ENCODE measurements around the gene PLEKHA4. TPM values are rescaled to one million over a fixed set of nuclear protein-coding genes. Genes with fewer than 3 reads are reported as not detected.

Gene PLEKHA4
- total RNA-seq, 2 donors from 2014 or later = 6.6 to 7.0 TPM

DNA sequence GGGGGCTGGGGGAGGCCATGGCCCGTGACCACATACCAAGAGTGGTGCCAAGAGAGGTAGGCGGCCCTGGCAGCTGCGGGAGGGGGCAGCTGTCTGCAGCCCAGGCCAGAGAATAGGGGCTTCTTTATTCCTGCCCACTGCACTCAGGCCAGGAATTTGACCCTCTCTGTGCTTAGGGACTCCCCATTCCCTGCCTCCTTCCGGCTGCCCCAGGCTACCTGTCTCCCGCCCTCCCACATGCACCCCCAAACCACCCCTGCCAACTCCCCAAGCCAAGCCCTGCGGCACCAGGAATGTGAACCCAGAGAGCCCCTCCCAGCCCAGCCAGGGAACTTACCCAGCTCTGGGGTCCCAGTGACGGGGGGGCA is 687 bp downstream of the PLEKHA4 start:
- TF ChIP-seq, protein P1, sequence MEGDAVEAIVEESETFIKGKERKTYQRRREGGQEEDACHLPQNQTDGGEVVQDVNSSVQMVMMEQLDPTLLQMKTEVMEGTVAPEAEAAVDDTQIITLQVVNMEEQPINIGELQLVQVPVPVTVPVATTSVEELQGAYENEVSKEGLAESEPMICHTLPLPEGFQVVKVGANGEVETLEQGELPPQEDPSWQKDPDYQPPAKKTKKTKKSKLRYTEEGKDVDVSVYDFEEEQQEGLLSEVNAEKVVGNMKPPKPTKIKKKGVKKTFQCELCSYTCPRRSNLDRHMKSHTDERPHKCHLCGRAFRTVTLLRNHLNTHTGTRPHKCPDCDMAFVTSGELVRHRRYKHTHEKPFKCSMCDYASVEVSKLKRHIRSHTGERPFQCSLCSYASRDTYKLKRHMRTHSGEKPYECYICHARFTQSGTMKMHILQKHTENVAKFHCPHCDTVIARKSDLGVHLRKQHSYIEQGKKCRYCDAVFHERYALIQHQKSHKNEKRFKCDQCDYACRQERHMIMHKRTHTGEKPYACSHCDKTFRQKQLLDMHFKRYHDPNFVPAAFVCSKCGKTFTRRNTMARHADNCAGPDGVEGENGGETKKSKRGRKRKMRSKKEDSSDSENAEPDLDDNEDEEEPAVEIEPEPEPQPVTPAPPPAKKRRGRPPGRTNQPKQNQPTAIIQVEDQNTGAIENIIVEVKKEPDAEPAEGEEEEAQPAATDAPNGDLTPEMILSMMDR (conservative IDR thresholded peaks at IDR 0.05) = no peak
- H3K4me3 Mint-ChIP-seq = no peak overlapping the region
- no peaks in the 10 kb centered on the region for H3K36me3 ChIP-seq (ENCODE audit: control insufficient read depth, insufficient read depth, low read length)
- no peaks in the 10 kb centered on the region for H3K27me3 Mint-ChIP-seq (ENCODE audit: insufficient read depth)
- no peak overlapping the region for H3K9ac ChIP-seq (ENCODE audit: extremely low read depth, low read length, poor library complexity, severe bottlenecking)
- no peaks in the 10 kb centered on the region for H3K27me3 ChIP-seq (ENCODE audit: control insufficient read depth, insufficient read depth, low read length, poor library complexity, severe bottlenecking)
- H3K27ac Mint-ChIP-seq = no peak overlapping the region
- H3K36me3 Mint-ChIP-seq (ENCODE audit: low read depth) = no peaks in the 10 kb centered on the region
- no peak overlapping the region for H3K4me3 ChIP-seq (ENCODE audit: low read length)
- 78 to 86% methylated on average over 4 to 7 of the region's 7 CpGs for WGBS, 2 experiments (ENCODE audit: insufficient coverage in 1 of 2, insufficient read length in 1 of 2)
- no peaks in the 10 kb centered on the region for H3K9me3 Mint-ChIP-seq
- no peak for DNase-seq
- peak overlapping the region; percentile 75 for H3K27ac ChIP-seq (ENCODE audit: low read depth, low read length)
- no peaks in the 10 kb centered on the region for H3K9me3 ChIP-seq (ENCODE audit: control insufficient read depth, low read length)
- H3K4me1 ChIP-seq (ENCODE audit: control insufficient read depth, insufficient read depth, low read length) = no peaks in the 10 kb centered on the region
- H3K4me1 Mint-ChIP-seq = peaks cover 16% of the 10 kb centered on the region

DNA sequence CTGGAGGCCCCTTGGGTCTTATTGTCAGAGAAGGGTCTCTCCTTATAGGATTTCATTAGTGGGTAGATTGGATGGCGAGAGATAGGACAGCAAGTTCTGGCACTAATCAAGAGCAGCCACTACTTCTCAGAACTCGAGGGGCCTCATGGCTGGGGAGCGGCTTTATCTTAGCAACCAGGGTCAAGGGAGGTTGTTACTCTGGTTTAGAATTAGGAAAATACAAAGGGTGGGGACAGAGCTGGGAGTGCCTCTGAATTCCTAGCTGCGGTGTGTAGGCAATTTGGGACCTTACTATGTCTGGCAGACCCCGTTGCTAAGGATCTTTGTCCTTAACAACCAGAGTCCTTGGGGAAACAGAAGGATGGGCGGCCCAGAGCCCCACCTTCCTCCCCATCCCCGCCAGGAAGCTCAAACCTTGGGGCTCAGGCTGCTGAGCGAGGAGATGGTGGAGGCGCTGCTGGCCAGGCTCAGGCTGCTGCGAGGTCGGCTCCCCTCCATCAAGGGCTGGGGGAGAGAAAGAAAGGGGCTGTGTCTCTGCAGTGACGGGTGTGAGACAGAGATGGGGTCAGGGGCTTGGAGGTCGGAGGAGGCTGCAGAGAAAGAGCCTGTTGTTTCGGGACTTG is 1.2 kb downstream of the PLEKHA4 start:
- H3K4me3 ChIP-seq (ENCODE audit: low read length) = no peak overlapping the region
- H3K27me3 ChIP-seq (ENCODE audit: control insufficient read depth, insufficient read depth, low read length, poor library complexity, severe bottlenecking) = no peaks in the 10 kb centered on the region
- Mint-ChIP-seq H3K36me3 (ENCODE audit: low read depth) (no peaks in the 10 kb centered on the region), H3K4me3 (no peak overlapping the region), H3K27ac (no peak overlapping the region), H3K27me3 (ENCODE audit: insufficient read depth) (no peaks in the 10 kb centered on the region), H3K4me1 (peaks cover 16% of the 10 kb centered on the region), H3K9me3 (no peaks in the 10 kb centered on the region)
- H3K9me3 ChIP-seq (ENCODE audit: control insufficient read depth, low read length) = no peaks in the 10 kb centered on the region
- TF ChIP-seq, protein P1 (conservative IDR thresholded peaks at IDR 0.05) = no peak
- no peak for DNase-seq
- no peaks in the 10 kb centered on the region for H3K4me1 ChIP-seq (ENCODE audit: control insufficient read depth, insufficient read depth, low read length)
- no peaks in the 10 kb centered on the region for H3K36me3 ChIP-seq (ENCODE audit: control insufficient read depth, insufficient read depth, low read length)
- H3K9ac ChIP-seq (ENCODE audit: extremely low read depth, low read length, poor library complexity, severe bottlenecking) = no peak overlapping the region
- H3K27ac ChIP-seq (ENCODE audit: low read depth, low read length) = peak overlapping the region; percentile 73
- WGBS, 2 experiments (ENCODE audit: insufficient coverage in 1 of 2, insufficient read length in 1 of 2) = 91 to 93% methylated on average over 11 to 14 of the region's 14 CpGs

DNA sequence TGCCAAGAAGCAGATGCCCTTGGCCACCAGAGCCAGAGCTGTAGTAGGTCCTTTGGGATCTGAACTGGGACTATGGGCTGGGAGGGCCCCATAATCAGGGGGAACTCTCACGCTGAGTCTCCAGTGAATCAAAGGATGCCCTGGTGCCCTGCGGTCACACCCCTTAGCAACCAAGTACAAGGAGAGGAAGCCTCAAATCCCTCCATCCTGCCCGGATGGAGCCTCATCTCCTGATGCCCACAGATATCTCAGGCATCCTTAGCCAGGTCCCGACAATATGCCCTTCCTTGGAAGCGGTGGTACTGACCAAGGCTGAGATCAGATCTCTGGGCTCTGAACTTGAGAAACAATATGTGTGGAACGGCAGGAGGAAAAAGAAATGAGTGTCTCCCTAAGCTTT is 1.7 kb downstream of the PLEKHA4 start:
- no peak overlapping the region for H3K27ac Mint-ChIP-seq
- H3K4me3 ChIP-seq (ENCODE audit: low read length) = no peak overlapping the region

More for the DNA sequence above, 1.7 kb downstream of the PLEKHA4 start:
- Mint-ChIP-seq H3K4me1 (peaks cover 16% of the 10 kb centered on the region), H3K27me3 (ENCODE audit: insufficient read depth) (no peaks in the 10 kb centered on the region), H3K36me3 (ENCODE audit: low read depth) (no peaks in the 10 kb centered on the region), H3K4me3 (no peak overlapping the region), H3K9me3 (no peaks in the 10 kb centered on the region)
- H3K27me3 ChIP-seq (ENCODE audit: control insufficient read depth, insufficient read depth, low read length, poor library complexity, severe bottlenecking) = no peaks in the 10 kb centered on the region
- 85 to 93% methylated on average over 2 to 6 of the region's 6 CpGs for WGBS, 2 experiments (ENCODE audit: insufficient coverage in 1 of 2, insufficient read length in 1 of 2)
- H3K27ac ChIP-seq (ENCODE audit: low read depth, low read length) = peak overlapping the region; percentile 73
- TF ChIP-seq, protein P1 (conservative IDR thresholded peaks at IDR 0.05) = no peak
- H3K36me3 ChIP-seq (ENCODE audit: control insufficient read depth, insufficient read depth, low read length) = no peaks in the 10 kb centered on the region
- no peak for DNase-seq
- no peak overlapping the region for H3K9ac ChIP-seq (ENCODE audit: extremely low read depth, low read length, poor library complexity, severe bottlenecking)
- H3K4me1 ChIP-seq (ENCODE audit: control insufficient read depth, insufficient read depth, low read length) = no peaks in the 10 kb centered on the region
- no peaks in the 10 kb centered on the region for H3K9me3 ChIP-seq (ENCODE audit: control insufficient read depth, low read length)
